Peyer's patch (tissue), 4 donors: ENCODE measurements around the gene AFAP1L1. TPM values are rescaled to one million over a fixed set of nuclear protein-coding genes. Genes with fewer than 3 reads are reported as not detected.

Experiments used
- DNase-seq, 3 donors: peaks; one replicate each; pipeline ENCODE4 v3.0.0-alpha.2; 2017 to 2019
- H3K27ac ChIP-seq, 4 donors: fragments of 200-600 bp; sonication (generic); one replicate each; pipeline ENCODE4 v1.5.1; 2016 to 2019
- H3K27me3 ChIP-seq, 2 donors: fragments of 200-600 bp; sonication (generic); one replicate each; pipeline ENCODE4 v1.5.1; 2019
- H3K36me3 ChIP-seq, 3 donors: fragments of 200-600 bp; sonication (generic); one replicate each; pipeline ENCODE4 v1.5.1; 2016 to 2019
- H3K4me1 ChIP-seq, 4 donors: fragments of 200-600 bp; sonication (generic); one replicate each; pipeline ENCODE4 v1.5.1; 2016 to 2019
- H3K4me3 ChIP-seq, 4 donors: fragments of 200-600 bp; sonication (generic); 1 replicate in 3 of 4; 2 replicates in 1 of 4; pipeline ENCODE4 v1.5.1; 2016 to 2019; ENCODE audit warnings: mild to moderate bottlenecking in 1 of 4
- H3K9me3 ChIP-seq, 4 donors: fragments of 200-600 bp; sonication (generic); one replicate each; pipeline ENCODE4 v1.5.1; 2016 to 2019; ENCODE audit warnings: mild to moderate bottlenecking in 1 of 4
- POLR2A ChIP-seq, 2 donors: fragments of 450-650 bp; IDR thresholded peaks; one replicate each; pipeline ENCODE4 v1.5.1; 2017; ENCODE audit warnings: antibody characterized with exemption in 2 of 2, mild to moderate bottlenecking in 2 of 2, moderate library complexity in 2 of 2
- total RNA-seq, 4 donors: library from RNA; depleted of rRNA; stranded (reverse); fragments of >200 nt; gene quantifications; one replicate each; pipeline ENCODE4 v1.1.0, GENCODE V29; 2016
- TF ChIP-seq, protein P1 (sequence below), 6 experiments: fragments of 450-650 bp in 4 of 6; fragments of 200-600 bp in 2 of 6; sonication (generic) in 1 of 6; IDR thresholded peaks; one replicate each; pipeline ENCODE4 v1.5.1; 2017 to 2019; ENCODE audit warnings: antibody characterized with exemption in 6 of 6, mild to moderate bottlenecking in 3 of 6, moderate library complexity in 1 of 6

AFAP1L1 gene
- total RNA-seq, 4 donors from 2014 or later: 3.3 to 14.9 (median 4.9) TPM

DNA sequence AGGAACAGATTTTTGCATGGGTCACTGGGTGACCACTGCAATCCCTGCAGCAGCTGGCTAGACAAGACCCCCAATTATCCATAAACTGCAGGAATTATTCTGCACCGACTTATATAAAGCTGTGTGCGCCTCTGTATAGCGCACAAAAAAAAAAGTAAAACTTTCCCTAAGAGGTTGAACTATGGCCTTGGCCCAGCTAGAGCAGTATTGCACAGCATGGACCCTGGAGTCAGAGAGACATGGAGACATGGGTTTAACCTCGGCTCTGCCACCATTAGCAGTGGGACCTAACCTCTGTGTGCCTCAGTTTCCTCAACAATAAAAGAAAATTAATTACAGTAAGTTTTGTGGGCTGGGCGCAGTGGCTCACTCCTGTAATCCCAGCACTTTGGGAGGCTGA lies 56.5 kb downstream of the AFAP1L1 start:
- peaks cover 0 to 2% (median 0%) of the 10 kb centered on the region in 4 donors for H3K4me1 ChIP-seq
- H3K27ac ChIP-seq: no peak overlapping the region
- no peak for TF ChIP-seq POLR2A (IDR thresholded peaks at IDR 0.05)
- TF ChIP-seq, protein P1, sequence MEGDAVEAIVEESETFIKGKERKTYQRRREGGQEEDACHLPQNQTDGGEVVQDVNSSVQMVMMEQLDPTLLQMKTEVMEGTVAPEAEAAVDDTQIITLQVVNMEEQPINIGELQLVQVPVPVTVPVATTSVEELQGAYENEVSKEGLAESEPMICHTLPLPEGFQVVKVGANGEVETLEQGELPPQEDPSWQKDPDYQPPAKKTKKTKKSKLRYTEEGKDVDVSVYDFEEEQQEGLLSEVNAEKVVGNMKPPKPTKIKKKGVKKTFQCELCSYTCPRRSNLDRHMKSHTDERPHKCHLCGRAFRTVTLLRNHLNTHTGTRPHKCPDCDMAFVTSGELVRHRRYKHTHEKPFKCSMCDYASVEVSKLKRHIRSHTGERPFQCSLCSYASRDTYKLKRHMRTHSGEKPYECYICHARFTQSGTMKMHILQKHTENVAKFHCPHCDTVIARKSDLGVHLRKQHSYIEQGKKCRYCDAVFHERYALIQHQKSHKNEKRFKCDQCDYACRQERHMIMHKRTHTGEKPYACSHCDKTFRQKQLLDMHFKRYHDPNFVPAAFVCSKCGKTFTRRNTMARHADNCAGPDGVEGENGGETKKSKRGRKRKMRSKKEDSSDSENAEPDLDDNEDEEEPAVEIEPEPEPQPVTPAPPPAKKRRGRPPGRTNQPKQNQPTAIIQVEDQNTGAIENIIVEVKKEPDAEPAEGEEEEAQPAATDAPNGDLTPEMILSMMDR (IDR thresholded peaks at IDR 0.05): no peak
- H3K36me3 ChIP-seq: no peaks in the 10 kb centered on the region
- H3K9me3 ChIP-seq: no peaks in the 10 kb centered on the region
- no peak for DNase-seq
- H3K4me3 ChIP-seq: no peak overlapping the region
- H3K27me3 ChIP-seq: no peaks in the 10 kb centered on the region

DNA sequence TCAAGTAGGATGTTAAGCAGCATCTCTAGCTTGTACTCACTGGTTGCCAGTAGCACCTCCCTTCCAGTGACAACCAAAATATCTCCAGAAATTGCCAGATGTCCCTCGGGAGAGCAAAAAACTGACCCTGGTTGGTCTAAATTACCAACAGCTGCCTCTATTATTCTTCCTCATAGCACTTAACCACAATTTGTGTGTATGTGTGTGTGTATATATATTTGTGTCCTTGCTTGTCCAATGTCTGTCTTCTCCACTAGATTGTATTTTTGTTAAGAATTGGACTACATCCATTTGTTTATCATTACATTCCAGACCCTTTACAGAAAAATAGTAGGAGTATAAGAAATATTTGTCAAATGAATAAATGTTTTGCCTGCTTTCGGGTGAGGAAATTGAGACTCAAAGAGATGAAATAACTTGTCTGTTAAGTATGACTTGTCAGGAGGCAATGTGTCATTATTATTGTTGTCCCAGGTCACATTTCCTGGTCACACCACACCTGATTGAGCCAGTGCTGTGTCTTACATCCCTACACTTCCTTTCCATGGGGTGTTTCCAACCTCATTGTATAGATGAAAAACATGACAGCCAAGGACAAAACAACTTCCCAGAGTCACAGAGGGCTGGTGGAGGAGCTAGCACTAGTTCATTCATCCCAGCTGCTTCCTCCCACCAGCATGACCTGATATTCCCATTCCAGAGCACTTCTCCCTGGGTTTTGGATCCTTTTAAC lies 62.2 kb downstream of the AFAP1L1 start:
- DNase-seq: no peak
- Histone ChIP-seq H3K36me3 (no peaks in the 10 kb centered on the region), H3K4me1 (no peaks in the 10 kb centered on the region), H3K27ac (no peak overlapping the region), H3K27me3 (no peaks in the 10 kb centered on the region), H3K4me3 (no peak overlapping the region), H3K9me3 (no peaks in the 10 kb centered on the region)
- no peak for TF ChIP-seq POLR2A (IDR thresholded peaks at IDR 0.05)
- TF ChIP-seq, protein P1 (IDR thresholded peaks at IDR 0.05): no peak

DNA sequence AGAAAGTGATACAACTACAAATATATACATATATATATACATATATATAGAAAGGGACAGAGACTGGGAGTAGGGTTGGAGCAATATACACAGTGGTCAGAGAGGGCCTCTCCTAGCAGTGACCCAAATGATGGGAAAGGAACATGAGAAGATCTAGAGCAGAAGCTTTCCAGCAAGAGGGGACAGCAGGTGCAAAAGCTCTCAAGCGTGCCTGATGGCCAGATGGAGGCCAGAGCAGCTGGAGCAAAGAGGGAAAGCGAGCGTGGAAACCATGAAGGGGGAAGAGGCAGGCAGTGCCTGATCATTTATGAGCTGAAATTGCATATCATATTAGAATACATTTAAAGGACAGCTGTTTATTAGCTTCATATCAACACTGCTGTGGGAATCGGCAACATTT lies 66.1 kb downstream of the AFAP1L1 start:
- Histone ChIP-seq H3K4me1 (no peaks in the 10 kb centered on the region), H3K27ac (no peak overlapping the region), H3K36me3 (no peaks in the 10 kb centered on the region), H3K4me3 (no peak overlapping the region), H3K9me3 (no peaks in the 10 kb centered on the region), H3K27me3 (no peaks in the 10 kb centered on the region)
- TF ChIP-seq POLR2A (IDR thresholded peaks at IDR 0.05): no peak
- TF ChIP-seq, protein P1 (IDR thresholded peaks at IDR 0.05): no peak
- DNase-seq: no peak

DNA sequence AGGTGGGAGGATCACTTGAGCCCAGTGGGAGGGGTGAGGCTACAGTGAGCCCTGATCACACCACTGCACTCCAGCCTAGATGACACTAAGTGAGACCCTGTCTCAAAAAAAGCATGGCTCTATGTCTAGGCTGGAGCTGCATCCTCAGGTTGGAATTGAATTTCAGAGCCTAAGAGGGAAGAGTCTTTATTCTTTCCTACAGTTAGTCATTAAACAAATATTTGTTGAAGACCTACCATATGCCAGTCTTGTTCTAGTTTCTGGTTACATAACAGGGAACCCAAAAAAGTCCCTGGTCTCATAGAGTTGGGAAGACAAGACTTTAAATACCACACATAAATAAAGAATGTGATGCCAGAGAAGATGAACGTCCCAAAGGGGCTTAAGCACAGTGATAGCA lies 66.7 kb downstream of the AFAP1L1 start:
- H3K27ac ChIP-seq: no peak overlapping the region
- H3K4me1 ChIP-seq: no peaks in the 10 kb centered on the region
- DNase-seq: no peak
- H3K36me3 ChIP-seq: no peaks in the 10 kb centered on the region
- no peak overlapping the region for H3K4me3 ChIP-seq
- no peaks in the 10 kb centered on the region for H3K9me3 ChIP-seq
- no peaks in the 10 kb centered on the region for H3K27me3 ChIP-seq
- TF ChIP-seq, protein P1 (IDR thresholded peaks at IDR 0.05): no peak
- TF ChIP-seq POLR2A (IDR thresholded peaks at IDR 0.05): no peak

DNA sequence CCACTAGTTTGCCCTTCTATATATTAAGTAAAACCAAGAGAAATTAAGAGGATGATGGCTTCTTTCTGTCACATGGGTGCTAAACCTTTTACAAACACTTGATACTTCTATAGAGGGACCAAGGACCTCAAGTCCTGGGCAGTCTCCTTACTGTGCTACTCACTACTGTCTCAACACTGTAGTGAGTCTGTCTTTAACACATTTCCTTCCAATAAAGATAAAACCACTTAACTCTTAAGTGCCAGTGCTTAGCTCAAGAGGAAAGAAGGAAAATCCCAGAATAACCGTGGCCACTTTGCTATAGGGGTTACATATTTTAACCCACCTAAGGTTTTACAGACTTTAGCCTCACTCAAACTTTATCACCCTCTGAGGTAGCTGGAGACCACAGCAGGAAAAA lies 69.3 kb downstream of the AFAP1L1 start:
- Histone ChIP-seq H3K4me3 (no peak overlapping the region), H3K27ac (no peak overlapping the region), H3K9me3 (no peaks in the 10 kb centered on the region), H3K27me3 (no peaks in the 10 kb centered on the region), H3K36me3 (no peaks in the 10 kb centered on the region), H3K4me1 (peaks cover 0 to 7% (median under 1%) of the 10 kb centered on the region in 4 donors)
- TF ChIP-seq, protein P1 (IDR thresholded peaks at IDR 0.05): no peak
- no peak for TF ChIP-seq POLR2A (IDR thresholded peaks at IDR 0.05)
- no peak for DNase-seq
